ENCODE data around the gene SLC8A2. TPM values are rescaled to one million over a fixed set of nuclear protein-coding genes. Genes with fewer than 3 reads are reported as not detected.
A peak's percentile ranks its signal among the peaks of the same experiment; 100 is the strongest.

The SLC8A2 gene
- total RNA-seq: not detected

GRCh38 chr19:47471733-47472457, at the start of gene SLC8A2:
TSS of gene SLC8A2 (minus strand) at chr19:47471893. CDS start at chr19:47466403, 5,490 bp downstream.
- Mint-ChIP-seq H3K9me3 (no peaks in the 10 kb centered on the region), H3K4me3 (no peak within 1 kb of the TSS), H3K27me3 (peaks cover 42% of the 10 kb centered on the region), H3K27ac (no peak within 1 kb of the TSS), H3K4me1 (peaks cover 12% of the 10 kb centered on the region), H3K36me3 (ENCODE audit: low read depth) (peaks cover 2% of the 10 kb centered on the region)
- CTCF ChIA-PET: interaction anchor here (0.8 kb wide), 1 partner anchor 12 kb away, joined by 3 read pairs; the partner anchor contains the start of gene KPTN
- DNase-seq: peak; percentile 78
- POLR2A ChIA-PET: interaction anchor here (0.6 kb wide), 1 partner anchor 156 kb away, joined by 6 read pairs; no protein-coding TSS in a partner anchor

- Mint-ChIP-seq H3K36me3 (ENCODE audit: low read depth) (no peaks in the 10 kb centered on the region), H3K4me3 (no peak overlapping the region), H3K9me3 (no peaks in the 10 kb centered on the region), H3K4me1 (peaks cover 61% of the 10 kb centered on the region), H3K27me3 (peaks cover 9% of the 10 kb centered on the region), H3K27ac (no peak overlapping the region)
- POLR2A ChIA-PET: no interaction called here
- no peak for DNase-seq
- CTCF ChIA-PET: interaction anchor here (1.0 to 3.5 kb wide), 5 partner anchors 9 to 179 kb away, joined by 3 to 17 read pairs (median 3); no protein-coding TSS in a partner anchor
These were observed 49.1 kb upstream of the SLC8A2 start for GRCh38 chr19:47520839-47521238.

GRCh38 chr19:47520343-47520806, 48.7 kb upstream of the SLC8A2 start:
- Mint-ChIP-seq H3K36me3 (ENCODE audit: low read depth) (no peaks in the 10 kb centered on the region), H3K4me3 (no peak overlapping the region), H3K4me1 (peaks cover 66% of the 10 kb centered on the region), H3K27ac (no peak overlapping the region), H3K9me3 (no peaks in the 10 kb centered on the region), H3K27me3 (peaks cover 9% of the 10 kb centered on the region)
- no peak for DNase-seq
- CTCF ChIA-PET: interaction anchor here (1.1 to 3.5 kb wide), 4 partner anchors 10 to 25 kb away, joined by 3 to 17 read pairs (median 4); no protein-coding TSS in a partner anchor
- POLR2A ChIA-PET: no interaction called here

- ChIA-PET CTCF (interaction anchor here (0.6 to 3.5 kb wide), 3 partner anchors 11 to 63 kb away, joined by 3 to 17 read pairs (median 3); no protein-coding TSS in a partner anchor), POLR2A (no interaction called here)
- Mint-ChIP-seq H3K27me3 (peaks cover 9% of the 10 kb centered on the region), H3K9me3 (no peaks in the 10 kb centered on the region), H3K36me3 (ENCODE audit: low read depth) (peaks cover 8% of the 10 kb centered on the region), H3K4me3 (no peak overlapping the region), H3K27ac (no peak overlapping the region), H3K4me1 (peaks cover 73% of the 10 kb centered on the region)
- DNase-seq: no peak
These were observed 47.2 kb upstream of the SLC8A2 start for GRCh38 chr19:47518854-47519253.

DNA sequence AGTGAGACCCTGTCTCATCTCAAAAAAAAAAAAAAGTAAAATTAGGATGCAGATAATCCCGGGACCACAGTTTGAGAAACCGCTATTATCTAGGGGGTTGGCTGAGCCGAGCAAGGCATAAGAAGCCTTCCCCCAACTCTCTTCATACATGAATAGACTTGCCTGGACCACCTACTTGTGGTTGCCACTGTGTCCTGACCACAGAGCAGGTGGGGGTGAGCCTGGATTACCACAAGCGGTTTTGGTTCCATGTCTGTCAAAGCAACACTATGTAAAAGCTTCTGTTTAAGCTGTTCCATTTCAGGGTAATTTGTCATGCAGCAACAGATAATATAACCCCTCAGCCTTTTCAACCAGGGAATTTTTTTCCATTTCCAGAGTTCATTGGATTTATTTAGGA, 46.4 kb upstream of the SLC8A2 start:
- peaks cover 74% of the 10 kb centered on the region for H3K4me1 Mint-ChIP-seq
- H3K27me3 Mint-ChIP-seq: peaks cover 5% of the 10 kb centered on the region
- H3K27ac Mint-ChIP-seq: peak overlapping the region; percentile 99
- H3K4me3 Mint-ChIP-seq: peak overlapping the region; percentile 51
- peak; percentile 76 for DNase-seq
- ChIA-PET CTCF (interaction anchor here (0.6 to 0.9 kb wide), 2 partner anchors 33 to 63 kb away, joined by 3 read pairs; no protein-coding TSS in a partner anchor), POLR2A (no interaction called here)
- H3K9me3 Mint-ChIP-seq: no peaks in the 10 kb centered on the region
- H3K36me3 Mint-ChIP-seq (ENCODE audit: low read depth): peaks cover 10% of the 10 kb centered on the region

GRCh38 chr19:47514869-47515588, 43.3 kb upstream of the SLC8A2 start, which contains the start of gene NAPA:
TSS of gene NAPA (minus strand) at chr19:47515063. CDS start at chr19:47514940, 123 bp downstream.
- peak within 1 kb of the TSS; percentile 99 for H3K27ac Mint-ChIP-seq
- peak within 1 kb of the TSS; percentile 90 for H3K4me3 Mint-ChIP-seq
- peak; percentile 100 for DNase-seq
- POLR2A ChIA-PET: interaction anchor here (0.6 to 0.9 kb wide), 3 partner anchors 34 to 93 kb away, joined by 4 to 5 read pairs (median 5); partner anchors contain the start of gene BICRA
- no peaks in the 10 kb centered on the region for H3K9me3 Mint-ChIP-seq
- H3K4me1 Mint-ChIP-seq: peaks cover 88% of the 10 kb centered on the region
- H3K36me3 Mint-ChIP-seq (ENCODE audit: low read depth): peaks cover 18% of the 10 kb centered on the region
- H3K27me3 Mint-ChIP-seq: no peaks in the 10 kb centered on the region
- CTCF ChIA-PET: interaction anchor here (0.7 to 2.1 kb wide), 28 partner anchors 9 to 261 kb away, joined by 3 to 26 read pairs (median 4); partner anchors contain the start of genes EHD2 and KPTN

- peaks cover 18% of the 10 kb centered on the region for H3K36me3 Mint-ChIP-seq (ENCODE audit: low read depth)
- ChIA-PET CTCF (interaction anchor here (1.1 to 5.0 kb wide), 6 partner anchors 8 to 30 kb away, joined by 3 to 17 read pairs (median 6); partner anchors contain the start of gene KPTN), POLR2A (interaction anchor here (0.7 kb wide), 1 partner anchor 23 kb away, joined by 13 read pairs; no protein-coding TSS in a partner anchor)
- H3K9me3 Mint-ChIP-seq: no peaks in the 10 kb centered on the region
- H3K27me3 Mint-ChIP-seq: no peaks in the 10 kb centered on the region
- H3K4me3 Mint-ChIP-seq: peak overlapping the region; percentile 90
- no peak for DNase-seq
- H3K4me1 Mint-ChIP-seq: peaks cover 88% of the 10 kb centered on the region
- peak overlapping the region; percentile 99 for H3K27ac Mint-ChIP-seq
These were observed 42.6 kb upstream of the SLC8A2 start for GRCh38 chr19:47514151-47514868.

- peaks cover 18% of the 10 kb centered on the region for H3K36me3 Mint-ChIP-seq (ENCODE audit: low read depth)
- H3K4me1 Mint-ChIP-seq: peaks cover 78% of the 10 kb centered on the region
- peak overlapping the region; percentile 99 for H3K27ac Mint-ChIP-seq
- H3K9me3 Mint-ChIP-seq: no peaks in the 10 kb centered on the region
- ChIA-PET POLR2A (no interaction called here), CTCF (interaction anchor here (0.5 to 5.0 kb wide), 5 partner anchors 18 to 1149 kb away, joined by 3 to 17 read pairs (median 3); partner anchors contain the start of gene KPTN)
- no peak for DNase-seq
- H3K27me3 Mint-ChIP-seq: no peaks in the 10 kb centered on the region
- H3K4me3 Mint-ChIP-seq: peak overlapping the region; percentile 90
These were observed 41.2 kb upstream of the SLC8A2 start for GRCh38 chr19:47512948-47513319.

GRCh38 chr19:47512183-47512947, 40.7 kb upstream of the SLC8A2 start:
- Mint-ChIP-seq H3K9me3 (no peaks in the 10 kb centered on the region), H3K4me3 (peak overlapping the region; percentile 90), H3K36me3 (ENCODE audit: low read depth) (peaks cover 18% of the 10 kb centered on the region), H3K4me1 (peaks cover 73% of the 10 kb centered on the region), H3K27ac (peak overlapping the region; percentile 99), H3K27me3 (no peaks in the 10 kb centered on the region)
- ChIA-PET POLR2A (no interaction called here), CTCF (interaction anchor here (0.6 to 5.0 kb wide), 3 partner anchors 17 to 104 kb away, joined by 3 to 17 read pairs (median 3); partner anchors contain the start of gene KPTN)
- DNase-seq: peak; percentile 40

GRCh38 chr19:47511681-47512080, 40.0 kb upstream of the SLC8A2 start:
- Mint-ChIP-seq H3K4me1 (peaks cover 66% of the 10 kb centered on the region), H3K36me3 (ENCODE audit: low read depth) (peaks cover 18% of the 10 kb centered on the region), H3K4me3 (no peak overlapping the region), H3K27ac (peak overlapping the region; percentile 99), H3K27me3 (no peaks in the 10 kb centered on the region), H3K9me3 (no peaks in the 10 kb centered on the region)
- no peak for DNase-seq
- ChIA-PET CTCF (interaction anchor here (0.6 to 5.0 kb wide), 3 partner anchors 9 to 250 kb away, joined by 3 to 17 read pairs (median 7); partner anchors contain the start of gene KPTN), POLR2A (no interaction called here)

- H3K9me3 Mint-ChIP-seq: no peaks in the 10 kb centered on the region
- peak overlapping the region; percentile 25 for H3K27ac Mint-ChIP-seq
- POLR2A ChIA-PET: no interaction called here
- H3K4me3 Mint-ChIP-seq: no peak overlapping the region
- no peak for DNase-seq
- no peaks in the 10 kb centered on the region for H3K27me3 Mint-ChIP-seq
- H3K36me3 Mint-ChIP-seq (ENCODE audit: low read depth): peaks cover 18% of the 10 kb centered on the region
- CTCF ChIA-PET: interaction anchor here (0.6 to 5.0 kb wide), 6 partner anchors 9 to 249 kb away, joined by 3 to 17 read pairs (median 3); partner anchors contain the start of gene KPTN
- H3K4me1 Mint-ChIP-seq: peaks cover 60% of the 10 kb centered on the region
These were observed 39.4 kb upstream of the SLC8A2 start for GRCh38 chr19:47511128-47511517.

Data from activated CD4-positive, alpha-beta T cell treated with anti-CD3 and anti-CD28 coated beads, Interleukin-2, amount 10 ng/mL, durations not matched to agents 7 days and 5 days (primary cell).